GM08714 (cell line): ENCODE measurements around the gene LHFPL2.

Source experiments
- H3K4me3 ChIP-seq: fragments of 200-500 bp; sonication (Bioruptor generic); 2 replicates; pipeline ENCODE4 v1.5.1; 2014; ENCODE audit warnings: mild to moderate bottlenecking, low read length, inconsistent platforms
- ZNF274 ChIP-seq: IDR thresholded peaks from 2 replicates; pipeline ENCODE4 v1.6.1; 2012; ENCODE audit warnings: mild to moderate bottlenecking, low read depth, low read length

Gene LHFPL2

GRCh38 chr5:78592735-78593386 is 55.7 kb downstream of the LHFPL2 start:
- H3K4me3 ChIP-seq: no peak overlapping the region

DNA sequence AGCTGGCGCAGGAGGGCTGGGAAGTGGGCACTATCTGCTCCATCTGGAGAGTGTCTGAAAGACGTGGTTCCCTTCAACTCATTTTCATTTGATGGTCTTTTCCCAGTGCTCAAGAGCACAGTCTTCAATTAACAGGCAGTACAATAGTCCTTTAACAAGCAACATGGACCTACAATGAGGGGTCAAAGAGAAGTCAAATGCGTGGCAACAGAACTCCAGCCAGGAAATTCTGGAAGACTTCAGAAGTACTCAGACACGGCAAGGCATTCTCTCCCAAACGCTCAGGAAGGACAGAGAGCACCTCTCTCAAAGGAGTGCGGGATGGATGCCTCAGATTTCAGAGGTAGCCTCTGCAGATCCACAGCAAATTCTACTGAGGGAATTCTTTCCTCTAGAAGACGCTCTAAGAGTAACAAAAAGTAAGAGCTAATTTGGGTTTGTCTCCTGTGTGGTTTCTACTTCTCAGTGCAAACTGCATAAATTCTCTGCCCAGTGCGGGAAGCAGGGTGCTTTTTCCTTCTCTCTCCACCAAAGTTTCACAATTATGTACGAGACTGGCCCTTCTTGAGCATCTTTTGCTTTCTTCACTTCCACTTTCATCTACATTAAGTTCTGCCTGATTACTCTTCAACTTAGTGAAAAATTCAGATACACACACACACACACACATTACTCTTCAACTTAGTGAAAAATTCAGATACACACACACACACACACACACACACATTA is 56.4 kb downstream of the LHFPL2 start:
- TF ChIP-seq ZNF274: no peak
- peak overlapping the region; percentile 41; the same call in 1 of the 2 replicates for H3K4me3 ChIP-seq

More at GRCh38 chr5:78592735-78593386, 55.7 kb downstream of the LHFPL2 start:
- no peak for TF ChIP-seq ZNF274

GRCh38 chr5:78591138-78591612 is 57.4 kb downstream of the LHFPL2 start:
- no peak for TF ChIP-seq ZNF274
- H3K4me3 ChIP-seq: no peak overlapping the region

DNA sequence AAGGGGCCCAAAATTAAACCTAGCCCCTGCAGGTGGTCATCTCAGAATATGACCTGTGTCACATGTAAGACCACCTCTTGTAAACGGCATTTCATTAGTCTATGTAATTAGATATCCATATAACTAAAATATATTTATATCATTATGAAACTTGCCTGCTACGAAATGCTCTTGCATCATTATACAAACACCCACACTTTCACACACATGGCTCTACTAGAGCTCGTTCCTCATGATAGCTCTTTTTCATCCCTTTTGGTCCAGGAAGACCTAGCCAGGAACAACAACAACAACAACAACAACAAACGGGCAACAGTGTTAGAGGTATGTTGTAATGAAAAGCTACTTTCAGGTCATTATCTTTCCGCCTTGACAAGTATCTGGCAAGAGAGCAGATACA is 58.6 kb downstream of the LHFPL2 start:
- no peak overlapping the region for H3K4me3 ChIP-seq
- TF ChIP-seq ZNF274: no peak

- TF ChIP-seq ZNF274: no peak
- H3K4me3 ChIP-seq: no peak overlapping the region
These were observed 60.1 kb downstream of the LHFPL2 start for GRCh38 chr5:78588507-78588906.

- H3K4me3 ChIP-seq: no peak overlapping the region
- TF ChIP-seq ZNF274: no peak
These were observed 60.7 kb downstream of the LHFPL2 start for GRCh38 chr5:78587775-78588291.

DNA sequence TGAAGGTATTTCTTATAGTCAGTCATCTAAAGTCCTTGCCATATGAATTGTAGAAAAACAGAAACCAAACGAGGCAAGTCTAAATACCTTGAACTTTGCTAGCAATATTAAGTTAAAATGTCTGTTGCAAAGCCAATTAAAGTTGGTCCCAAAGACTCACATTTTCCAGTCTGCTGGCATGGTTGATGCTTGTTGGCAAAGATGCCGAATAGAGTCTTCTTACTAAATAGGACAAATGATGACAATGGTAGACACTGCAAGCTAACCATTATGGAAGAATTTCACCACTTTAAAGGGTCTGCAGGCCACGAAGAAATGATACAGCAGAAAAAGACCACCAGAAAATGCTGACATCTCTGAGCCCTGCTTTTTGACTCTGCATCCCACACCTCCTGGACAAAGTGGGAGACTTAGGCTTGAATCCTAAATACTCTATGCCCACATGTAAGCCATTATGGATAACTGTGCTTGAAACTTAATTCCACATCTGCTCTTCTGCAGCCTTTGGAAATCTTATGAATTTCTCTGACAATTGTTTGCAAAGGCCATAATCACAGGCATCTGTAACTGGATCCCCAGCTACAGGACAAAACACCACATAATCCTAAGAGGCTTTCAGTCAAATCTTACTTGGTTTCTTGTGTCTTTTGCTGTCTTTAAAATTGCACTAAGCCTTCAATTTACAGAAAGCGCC is 61.3 kb downstream of the LHFPL2 start:
- no peak overlapping the region for H3K4me3 ChIP-seq
- no peak for TF ChIP-seq ZNF274

DNA sequence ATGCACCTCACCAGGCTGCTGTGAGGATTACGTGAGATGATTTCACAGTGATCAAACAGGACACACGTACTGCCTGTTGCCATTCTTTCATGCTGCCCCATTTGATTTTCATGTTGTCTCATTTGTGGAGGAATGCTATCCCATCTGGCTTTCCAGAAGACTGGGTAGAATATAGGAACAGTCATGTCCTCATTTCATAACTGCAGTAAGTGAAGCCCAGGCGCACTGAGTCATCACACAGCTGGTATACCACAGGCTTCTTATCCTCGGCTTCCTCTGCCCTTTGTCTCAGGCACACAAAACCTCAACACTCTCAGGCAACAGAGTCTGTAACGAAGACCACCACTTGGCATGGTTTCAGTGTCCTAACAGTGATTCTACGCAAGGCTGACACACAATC is 62.3 kb downstream of the LHFPL2 start:
- no peak for TF ChIP-seq ZNF274
- H3K4me3 ChIP-seq: no peak overlapping the region

GRCh38 chr5:78578015-78578414 is 70.6 kb downstream of the LHFPL2 start:
- no peak for TF ChIP-seq ZNF274
- no peak overlapping the region for H3K4me3 ChIP-seq

GRCh38 chr5:78577071-78577807 is 71.3 kb downstream of the LHFPL2 start:
- H3K4me3 ChIP-seq: no peak overlapping the region
- no peak for TF ChIP-seq ZNF274

DNA sequence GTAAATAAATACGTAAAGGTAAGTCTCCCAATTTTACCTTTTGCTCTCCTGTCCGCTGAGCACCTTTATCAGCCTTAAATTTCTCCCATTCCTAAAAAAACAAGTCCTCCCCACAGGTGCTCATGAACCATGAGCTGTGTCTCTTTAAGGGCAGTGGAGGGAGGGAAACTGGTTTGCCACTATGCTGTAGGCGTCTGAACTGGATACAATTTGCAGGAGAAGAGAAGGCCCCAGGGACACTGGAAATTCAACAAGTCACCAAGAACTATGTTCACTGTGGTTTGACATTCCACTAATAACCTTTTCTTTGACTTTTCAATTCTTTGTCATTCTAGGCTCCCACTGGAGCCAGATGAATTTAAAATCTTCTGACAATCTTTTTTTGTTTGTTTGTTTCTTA is 72.2 kb downstream of the LHFPL2 start:
- TF ChIP-seq ZNF274: no peak
- H3K4me3 ChIP-seq: no peak overlapping the region

- TF ChIP-seq ZNF274: no peak
- H3K4me3 ChIP-seq: no peak overlapping the region
These were observed 73.8 kb downstream of the LHFPL2 start for GRCh38 chr5:78574731-78575161.

GRCh38 chr5:78574131-78574673 is 74.4 kb downstream of the LHFPL2 start:
- no peak for TF ChIP-seq ZNF274
- H3K4me3 ChIP-seq: no peak overlapping the region
